Pons (tissue), 1 donor: ENCODE results near the gene RBMY1J.
"Not testable (repeated sequence)": the region's sequence is repeated elsewhere in the genome, so short reads cannot be mapped to it uniquely, and the experiment has no call there.

Source experiments
- DNase-seq: peaks from one replicate; pipeline ENCODE4 v3.0.0-alpha.2; 2016; ENCODE audit warnings: low spot score

Gene RBMY1J

GRCh38 chrY:22403110-22403509 lies at the start of gene RBMY1J:
RBMY1J (plus strand) TSS chrY:22403410; CDS start chrY:22405448, 2,038 bp downstream.
- DNase-seq: not testable (repeated sequence)

- no peak for DNase-seq
Observed at GRCh38 chrY:22367416-22367815, 35.8 kb upstream of the RBMY1J start.

- DNase-seq: peak; percentile 0
Observed at GRCh38 chrY:22370623-22371022, 32.6 kb upstream of the RBMY1J start.

GRCh38 chrY:22373494-22373893 lies 29.7 kb upstream of the RBMY1J start:
- DNase-seq: no peak

GRCh38 chrY:22444718-22445396 lies 41.6 kb downstream of the RBMY1J start:
- DNase-seq: not testable (repeated sequence)

GRCh38 chrY:22455522-22455921 lies 52.3 kb downstream of the RBMY1J start:
- not testable (repeated sequence) for DNase-seq

GRCh38 chrY:22461962-22462361 lies 58.8 kb downstream of the RBMY1J start:
- DNase-seq: not testable (repeated sequence)
